ENCODE data around the gene CPA2. TPM values are rescaled to one million over a fixed set of nuclear protein-coding genes. Genes with fewer than 3 reads are reported as not detected.
A peak's percentile ranks its signal among the peaks of the same experiment; 100 is the strongest.

Gene CPA2
- total RNA-seq, 1 donor from 2014 or later: 0.52 TPM

- H3K27ac ChIP-seq (ENCODE audit: low read depth, low read length): no peak overlapping the region
These were observed 4.5 kb downstream of the CPA2 start for GRCh38 chr7:130270947-130271800.

GRCh38 chr7:130272381-130273080, 5.9 kb downstream of the CPA2 start:
- Histone ChIP-seq H3K4me3 (ENCODE audit: low read length in 3 of 3) (peak overlapping the region; percentile 50 to 66 (median 51)), H3K4me1 (ENCODE audit: control insufficient read depth in 3 of 3, insufficient read depth in 3 of 3, low read length in 3 of 3) (peaks cover 7 to 16% (median 9%) of the 10 kb centered on the region in 3 donors), H3K9me3 (ENCODE audit: control insufficient read depth in 3 of 3, low read length in 3 of 3) (no peaks in the 10 kb centered on the region), H3K36me3 (ENCODE audit: control insufficient read depth in 3 of 3, insufficient read depth in 3 of 3, low read length in 3 of 3) (no peaks in the 10 kb centered on the region), H3K27me3 (ENCODE audit: control insufficient read depth in 3 of 3, insufficient read depth in 3 of 3, low read length in 3 of 3) (peaks cover 3 to 31% (median 19%) of the 10 kb centered on the region in 3 donors), H3K27ac (ENCODE audit: low read depth, low read length) (no peak overlapping the region), H3K9ac (ENCODE audit: low read depth in 1 of 3, low read length in 3 of 3) (peak overlapping the region in 2 of 3 donors; percentile 33 to 41)

More at GRCh38 chr7:130270947-130271800, 4.5 kb downstream of the CPA2 start:
- Histone ChIP-seq H3K9me3 (ENCODE audit: control insufficient read depth in 3 of 3, low read length in 3 of 3) (no peaks in the 10 kb centered on the region), H3K4me3 (ENCODE audit: low read length in 3 of 3) (no peak overlapping the region), H3K27me3 (ENCODE audit: control insufficient read depth in 3 of 3, insufficient read depth in 3 of 3, low read length in 3 of 3) (peaks cover 3 to 28% (median 16%) of the 10 kb centered on the region in 3 donors), H3K36me3 (ENCODE audit: control insufficient read depth in 3 of 3, insufficient read depth in 3 of 3, low read length in 3 of 3) (no peaks in the 10 kb centered on the region), H3K4me1 (ENCODE audit: control insufficient read depth in 3 of 3, insufficient read depth in 3 of 3, low read length in 3 of 3) (peaks cover 7 to 16% (median 9%) of the 10 kb centered on the region in 3 donors), H3K9ac (ENCODE audit: low read depth in 1 of 3, low read length in 3 of 3) (no peak overlapping the region)

- no peaks in the 10 kb centered on the region for H3K36me3 ChIP-seq (ENCODE audit: control insufficient read depth in 3 of 3, insufficient read depth in 3 of 3, low read length in 3 of 3)
- H3K9ac ChIP-seq (ENCODE audit: low read depth in 1 of 3, low read length in 3 of 3): peak overlapping the region in 1 of 3 donors; percentile 41
- H3K4me1 ChIP-seq (ENCODE audit: control insufficient read depth in 3 of 3, insufficient read depth in 3 of 3, low read length in 3 of 3): peaks cover 7 to 23% (median 9%) of the 10 kb centered on the region in 3 donors
- H3K9me3 ChIP-seq (ENCODE audit: control insufficient read depth in 3 of 3, low read length in 3 of 3): no peaks in the 10 kb centered on the region
- no peak overlapping the region for H3K27ac ChIP-seq (ENCODE audit: low read depth, low read length)
- peak overlapping the region; percentile 50 to 66 (median 51) for H3K4me3 ChIP-seq (ENCODE audit: low read length in 3 of 3)
- H3K27me3 ChIP-seq (ENCODE audit: control insufficient read depth in 3 of 3, insufficient read depth in 3 of 3, low read length in 3 of 3): peaks cover 3 to 34% (median 22%) of the 10 kb centered on the region in 3 donors
These were observed 6.6 kb downstream of the CPA2 start for GRCh38 chr7:130273081-130273932.

- no peaks in the 10 kb centered on the region for H3K9me3 ChIP-seq (ENCODE audit: control insufficient read depth in 3 of 3, low read length in 3 of 3)
- H3K4me1 ChIP-seq (ENCODE audit: control insufficient read depth in 3 of 3, insufficient read depth in 3 of 3, low read length in 3 of 3): peaks cover 7 to 21% (median 9%) of the 10 kb centered on the region in 3 donors
- no peak overlapping the region for H3K27ac ChIP-seq (ENCODE audit: low read depth, low read length)
- H3K9ac ChIP-seq (ENCODE audit: low read depth in 1 of 3, low read length in 3 of 3): no peak overlapping the region
- H3K4me3 ChIP-seq (ENCODE audit: low read length in 3 of 3): peak overlapping the region in 1 of 3 donors; percentile 63
- peaks cover 3 to 34% (median 22%) of the 10 kb centered on the region in 3 donors for H3K27me3 ChIP-seq (ENCODE audit: control insufficient read depth in 3 of 3, insufficient read depth in 3 of 3, low read length in 3 of 3)
- H3K36me3 ChIP-seq (ENCODE audit: control insufficient read depth in 3 of 3, insufficient read depth in 3 of 3, low read length in 3 of 3): no peaks in the 10 kb centered on the region
These were observed 7.2 kb downstream of the CPA2 start for GRCh38 chr7:130273933-130274255.

- H3K9me3 ChIP-seq (ENCODE audit: control insufficient read depth in 3 of 3, low read length in 3 of 3): no peaks in the 10 kb centered on the region
- H3K4me1 ChIP-seq (ENCODE audit: control insufficient read depth in 3 of 3, insufficient read depth in 3 of 3, low read length in 3 of 3): peaks cover 7 to 20% (median 9%) of the 10 kb centered on the region in 3 donors
- H3K27me3 ChIP-seq (ENCODE audit: control insufficient read depth in 3 of 3, insufficient read depth in 3 of 3, low read length in 3 of 3): peaks cover 3 to 34% (median 22%) of the 10 kb centered on the region in 3 donors
- H3K27ac ChIP-seq (ENCODE audit: low read depth, low read length): no peak overlapping the region
- H3K36me3 ChIP-seq (ENCODE audit: control insufficient read depth in 3 of 3, insufficient read depth in 3 of 3, low read length in 3 of 3): no peaks in the 10 kb centered on the region
- H3K4me3 ChIP-seq (ENCODE audit: low read length in 3 of 3): no peak overlapping the region
- no peak overlapping the region for H3K9ac ChIP-seq (ENCODE audit: low read depth in 1 of 3, low read length in 3 of 3)
These were observed 7.6 kb downstream of the CPA2 start for GRCh38 chr7:130274296-130274695.

- H3K27ac ChIP-seq (ENCODE audit: low read depth, low read length): no peak overlapping the region
- H3K4me1 ChIP-seq (ENCODE audit: control insufficient read depth in 3 of 3, insufficient read depth in 3 of 3, low read length in 3 of 3): peaks cover 7 to 20% (median 9%) of the 10 kb centered on the region in 3 donors
- H3K27me3 ChIP-seq (ENCODE audit: control insufficient read depth in 3 of 3, insufficient read depth in 3 of 3, low read length in 3 of 3): peaks cover 3 to 34% (median 22%) of the 10 kb centered on the region in 3 donors
- no peaks in the 10 kb centered on the region for H3K9me3 ChIP-seq (ENCODE audit: control insufficient read depth in 3 of 3, low read length in 3 of 3)
- no peak overlapping the region for H3K9ac ChIP-seq (ENCODE audit: low read depth in 1 of 3, low read length in 3 of 3)
- no peak overlapping the region for H3K4me3 ChIP-seq (ENCODE audit: low read length in 3 of 3)
- H3K36me3 ChIP-seq (ENCODE audit: control insufficient read depth in 3 of 3, insufficient read depth in 3 of 3, low read length in 3 of 3): no peaks in the 10 kb centered on the region
These were observed 8.4 kb downstream of the CPA2 start for GRCh38 chr7:130274983-130275591.

GRCh38 chr7:130275826-130276297, 9.2 kb downstream of the CPA2 start:
- Histone ChIP-seq H3K27me3 (ENCODE audit: control insufficient read depth in 3 of 3, insufficient read depth in 3 of 3, low read length in 3 of 3) (peaks cover 3 to 33% (median 22%) of the 10 kb centered on the region in 3 donors), H3K9ac (ENCODE audit: low read depth in 1 of 3, low read length in 3 of 3) (no peak overlapping the region), H3K27ac (ENCODE audit: low read depth, low read length) (no peak overlapping the region), H3K36me3 (ENCODE audit: control insufficient read depth in 3 of 3, insufficient read depth in 3 of 3, low read length in 3 of 3) (no peaks in the 10 kb centered on the region), H3K9me3 (ENCODE audit: control insufficient read depth in 3 of 3, low read length in 3 of 3) (no peaks in the 10 kb centered on the region), H3K4me3 (ENCODE audit: low read length in 3 of 3) (no peak overlapping the region), H3K4me1 (ENCODE audit: control insufficient read depth in 3 of 3, insufficient read depth in 3 of 3, low read length in 3 of 3) (peaks cover 7 to 20% (median 9%) of the 10 kb centered on the region in 3 donors)

- Histone ChIP-seq H3K9ac (ENCODE audit: low read depth in 1 of 3, low read length in 3 of 3) (no peak overlapping the region), H3K27me3 (ENCODE audit: control insufficient read depth in 3 of 3, insufficient read depth in 3 of 3, low read length in 3 of 3) (peaks cover 3 to 28% (median 22%) of the 10 kb centered on the region in 3 donors), H3K4me1 (ENCODE audit: control insufficient read depth in 3 of 3, insufficient read depth in 3 of 3, low read length in 3 of 3) (peaks cover 7 to 20% (median 12%) of the 10 kb centered on the region in 3 donors), H3K36me3 (ENCODE audit: control insufficient read depth in 3 of 3, insufficient read depth in 3 of 3, low read length in 3 of 3) (no peaks in the 10 kb centered on the region), H3K27ac (ENCODE audit: low read depth, low read length) (no peak overlapping the region), H3K9me3 (ENCODE audit: control insufficient read depth in 3 of 3, low read length in 3 of 3) (no peaks in the 10 kb centered on the region), H3K4me3 (ENCODE audit: low read length in 3 of 3) (no peak overlapping the region)
These were observed 10.4 kb downstream of the CPA2 start for GRCh38 chr7:130276796-130277762.

Measured in skeletal muscle tissue (tissue), 4 donors.